GM23248 (cell line): ENCODE measurements around the gene CDH4. TPM values are rescaled to one million over a fixed set of nuclear protein-coding genes. Genes with fewer than 3 reads are reported as not detected.
A peak's percentile ranks its signal among the peaks of the same experiment; 100 is the strongest.

Source experiments
- DNase-seq: peaks from one replicate; pipeline ENCODE4 v3.0.0-alpha.2; 2015
- H2AFZ ChIP-seq: fragments of 200-600 bp; sonication (generic); 2 replicates; pipeline ENCODE4 v1.6.1; 2016; ENCODE audit warnings: antibody characterized with exemption
- H3F3A ChIP-seq: fragments of 200-600 bp; sonication (generic); 2 replicates; pipeline ENCODE4 v1.6.1; 2016; ENCODE audit warnings: mild to moderate bottlenecking, antibody characterized with exemption, mixed run types; ENCODE audit not compliant: insufficient read depth
- H3K27ac ChIP-seq: fragments of 200-600 bp; sonication (generic); 2 replicates; pipeline ENCODE4 v1.5.1; 2016; ENCODE audit warnings: mild to moderate bottlenecking
- H3K27me3 ChIP-seq: fragments of 200-600 bp; sonication (generic); replicated peaks from 2 replicates; pipeline ENCODE4 v1.6.1; 2016; ENCODE audit warnings: mild to moderate bottlenecking; ENCODE audit not compliant: insufficient read depth
- H3K36me3 ChIP-seq: fragments of 200-600 bp; sonication (generic); 2 replicates; pipeline ENCODE4 v1.6.1; 2016; ENCODE audit warnings: low read depth, mild to moderate bottlenecking
- H3K4me1 ChIP-seq: fragments of 200-600 bp; sonication (generic); 2 replicates; pipeline ENCODE4 v1.6.1; 2016; ENCODE audit warnings: mild to moderate bottlenecking; ENCODE audit not compliant: insufficient read depth
- H3K4me2 ChIP-seq: fragments of 200-600 bp; sonication (generic); one replicate; pipeline ENCODE4 v1.6.1; 2016; ENCODE audit warnings: mild to moderate bottlenecking; ENCODE audit not compliant: unreplicated experiment
- H3K4me3 ChIP-seq: fragments of 200-600 bp; sonication (generic); 2 replicates; pipeline ENCODE4 v1.5.1; 2016; ENCODE audit warnings: mild to moderate bottlenecking
- H3K79me2 ChIP-seq: fragments of 200-600 bp; sonication (generic); 2 replicates; pipeline ENCODE4 v1.6.1; 2016; ENCODE audit warnings: mild to moderate bottlenecking; ENCODE audit not compliant: insufficient read depth
- H3K9ac ChIP-seq: fragments of 200-600 bp; sonication (generic); 2 replicates; pipeline ENCODE4 v1.6.1; 2016; ENCODE audit warnings: mild to moderate bottlenecking
- H3K9me2 ChIP-seq: fragments of 200-600 bp; sonication (generic); 2 replicates; pipeline ENCODE4 v1.6.1; 2016; ENCODE audit warnings: mixed run types, mild to moderate bottlenecking, moderate library complexity; ENCODE audit not compliant: insufficient read depth
- H3K9me3 ChIP-seq: fragments of 200-600 bp; sonication (generic); one replicate; pipeline ENCODE4 v1.6.1; 2017; ENCODE audit warnings: low read depth
- H4K20me1 ChIP-seq: fragments of 200-600 bp; sonication (generic); 2 replicates; pipeline ENCODE4 v1.6.0; 2016; ENCODE audit not compliant: insufficient read depth
- EZH2 ChIP-seq: fragments of 200-600 bp; sonication (generic); IDR thresholded peaks from 2 replicates; pipeline ENCODE4 v1.6.1; 2018; ENCODE audit warnings: antibody characterized with exemption, mild to moderate bottlenecking; ENCODE audit not compliant: insufficient read depth, poor library complexity, severe bottlenecking
- EZH2phosphoT487 ChIP-seq: fragments of 200-600 bp; sonication (generic); IDR thresholded peaks from 2 replicates; pipeline ENCODE4 v1.6.1; 2018; ENCODE audit warnings: antibody characterized with exemption, moderate library complexity, mild to moderate bottlenecking, low read depth; ENCODE audit not compliant: insufficient read depth
- WGBS, 2 experiments: methylation state at CpG; one replicate each; pipeline ENCODE4 v1.1.6; 2015 to 2017; ENCODE audit warnings: low lambda C conversion rate in 2 of 2, low coverage in 1 of 2; ENCODE audit errors: missing lambda C conversion rate in 2 of 2; 5-methylcytosine and 5-hydroxymethylcytosine counted together
- in situ Hi-C: fragments of 300-500 bp; cut with MboI; formaldehyde crosslinking; loops from 2 replicates; pipeline ENCODE4 v1.15.0; 2020
- polyA plus RNA-seq: library from polyadenylated mRNA; unstranded; fragments of >200 nt; fragmentation: Nextera tagmentation; extraction: Ambion mirVana; gene quantifications from 2 replicates; pipeline ENCODE4 v1.2.1, GENCODE V29; 2016
- total RNA-seq: library from RNA; depleted of rRNA; stranded (reverse); fragments of >200 nt; shearing (Covaris generic); gene quantifications from 2 replicates; pipeline ENCODE4 v1.2.3, GENCODE V29; 2014

The CDH4 gene
- total and polyA plus RNA-seq, 2 experiments from 2014 or later, result 1.1 to 3.9 TPM

- H3K9ac ChIP-seq, result no peak overlapping the region
- no peaks in the 10 kb centered on the region for H3K79me2 ChIP-seq
- WGBS, 2 experiments, result 40 to 54% methylated on average over 21 of the region's 21 CpGs
- no peak for TF ChIP-seq EZH2phosphoT487
- no peak for TF ChIP-seq EZH2
- no peak overlapping the region for H3K27ac ChIP-seq
- H3K9me3 ChIP-seq, result no peaks in the 10 kb centered on the region
- no peak for DNase-seq
- H3K4me2 ChIP-seq, result no peak overlapping the region
- H3K27me3 ChIP-seq, result peaks cover 4% of the 10 kb centered on the region; the same call in 1 of the 2 replicates
- no peaks in the 10 kb centered on the region for H4K20me1 ChIP-seq
- H2AFZ ChIP-seq, result no peak overlapping the region
- H3K36me3 ChIP-seq, result no peaks in the 10 kb centered on the region
- in situ Hi-C loops, result loop anchor here (25.0 kb wide), 2 partner anchors 1674 to 1824 kb away; no protein-coding TSS in a partner anchor
- H3F3A ChIP-seq, result no peaks in the 10 kb centered on the region
- H3K4me3 ChIP-seq, result no peak overlapping the region
- H3K4me1 ChIP-seq, result no peaks in the 10 kb centered on the region
- H3K9me2 ChIP-seq, result no peaks in the 10 kb centered on the region
Observed at GRCh38 chr20:61885759-61886715, 634.0 kb downstream of the CDH4 start.

GRCh38 chr20:61886721-61887595 is 634.9 kb downstream of the CDH4 start:
- peak; percentile 53 for DNase-seq
- Histone ChIP-seq H3K4me3 (no peak overlapping the region), H3K4me2 (no peak overlapping the region), H3K36me3 (no peaks in the 10 kb centered on the region), H3K9ac (no peak overlapping the region), H3K9me3 (no peaks in the 10 kb centered on the region), H3K27me3 (peaks cover 4% of the 10 kb centered on the region; the same call in 1 of the 2 replicates), H3K9me2 (no peaks in the 10 kb centered on the region), H3K27ac (no peak overlapping the region), H3K4me1 (no peaks in the 10 kb centered on the region), H3F3A (no peaks in the 10 kb centered on the region), H4K20me1 (no peaks in the 10 kb centered on the region), H3K79me2 (no peaks in the 10 kb centered on the region), H2AFZ (no peak overlapping the region)
- WGBS, 2 experiments, result 24 to 27% methylated on average over 21 of the region's 21 CpGs
- in situ Hi-C loops, result loop anchor here (25.0 kb wide), 2 partner anchors 1675 to 1825 kb away; no protein-coding TSS in a partner anchor
- no peak for TF ChIP-seq EZH2

GRCh38 chr20:61887596-61888093 is 635.6 kb downstream of the CDH4 start:
- H3K4me2 ChIP-seq, result no peak overlapping the region
- H2AFZ ChIP-seq, result no peak overlapping the region
- H3K27me3 ChIP-seq, result peaks cover 4% of the 10 kb centered on the region; the same call in 1 of the 2 replicates
- H3K4me1 ChIP-seq, result no peaks in the 10 kb centered on the region
- H3K36me3 ChIP-seq, result no peaks in the 10 kb centered on the region
- 35 to 39% methylated on average over 13 of the region's 13 CpGs for WGBS, 2 experiments
- in situ Hi-C loops, result loop anchor here (25.0 kb wide), 2 partner anchors 1675 to 1825 kb away; no protein-coding TSS in a partner anchor
- no peaks in the 10 kb centered on the region for H3K9me3 ChIP-seq
- DNase-seq, result no peak
- no peaks in the 10 kb centered on the region for H3F3A ChIP-seq
- H4K20me1 ChIP-seq, result no peaks in the 10 kb centered on the region
- TF ChIP-seq EZH2 (no peak), EZH2phosphoT487 (no peak)
- H3K9me2 ChIP-seq, result no peaks in the 10 kb centered on the region
- no peak overlapping the region for H3K9ac ChIP-seq
- H3K27ac ChIP-seq, result no peak overlapping the region
- H3K4me3 ChIP-seq, result no peak overlapping the region
- H3K79me2 ChIP-seq, result no peaks in the 10 kb centered on the region
